ENCODE data around the gene TNFRSF8. TPM values are rescaled to one million over a fixed set of nuclear protein-coding genes. Genes with fewer than 3 reads are reported as not detected.
A peak's percentile ranks its signal among the peaks of the same experiment; 100 is the strongest.
"Not testable (repeated sequence)": the region's sequence is repeated elsewhere in the genome, so short reads cannot be mapped to it uniquely, and the experiment has no call there.

Gene TNFRSF8
- total RNA-seq, 1 donor from 2014 or later: 0.52 TPM

DNA sequence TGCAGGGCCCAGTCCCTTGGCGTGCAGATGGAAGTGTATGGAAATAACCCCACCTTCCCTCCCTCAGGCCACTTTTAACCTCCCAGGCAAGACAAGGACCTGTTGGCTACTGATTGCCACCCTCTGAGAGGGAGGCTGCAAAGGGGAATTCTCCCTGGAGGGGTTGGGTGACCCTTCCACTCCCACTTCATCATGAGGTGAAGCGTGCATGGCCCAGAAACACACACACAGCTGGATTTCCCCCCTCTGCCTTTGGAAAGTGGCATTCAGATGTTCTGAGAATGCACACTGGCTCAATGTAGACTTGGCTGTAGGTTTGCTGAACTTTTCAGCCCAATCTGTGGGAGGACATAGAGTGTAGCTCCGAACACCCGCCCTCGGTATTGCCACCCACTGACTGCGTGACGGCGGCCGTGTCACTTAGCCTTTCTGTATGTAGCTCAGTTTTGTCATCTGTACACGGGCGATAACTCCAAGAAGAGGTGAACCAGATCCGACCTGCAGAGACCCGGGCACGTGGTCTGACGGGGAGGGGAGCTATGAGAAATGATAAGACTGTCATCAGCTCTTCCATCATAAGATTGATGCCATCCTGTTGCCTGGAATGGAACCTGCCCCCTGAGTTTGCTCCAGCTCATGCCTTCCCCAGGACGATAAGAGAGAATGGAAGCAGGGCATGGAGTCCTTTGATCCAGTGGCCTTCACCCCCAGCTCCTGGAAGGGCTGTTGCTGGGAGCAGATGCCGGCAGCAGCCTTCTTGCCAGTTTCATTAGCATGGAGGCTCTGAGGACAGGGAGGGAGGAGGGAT, 24.5 kb upstream of the TNFRSF8 start:
- H3K36me3 ChIP-seq (ENCODE audit: control insufficient read depth in 3 of 3, insufficient read depth in 3 of 3, low read length in 3 of 3): no peaks in the 10 kb centered on the region
- H3K9ac ChIP-seq (ENCODE audit: low read depth in 1 of 3, low read length in 3 of 3): no peak overlapping the region
- H3K9me3 ChIP-seq (ENCODE audit: control insufficient read depth in 3 of 3, low read length in 3 of 3): no peaks in the 10 kb centered on the region
- no peak overlapping the region for H3K4me3 ChIP-seq (ENCODE audit: low read length in 3 of 3)
- no peaks in the 10 kb centered on the region for H3K27me3 ChIP-seq (ENCODE audit: control insufficient read depth in 3 of 3, insufficient read depth in 3 of 3, low read length in 3 of 3)
- H3K27ac ChIP-seq (ENCODE audit: low read depth, low read length): no peak overlapping the region
- no peaks in the 10 kb centered on the region for H3K4me1 ChIP-seq (ENCODE audit: control insufficient read depth in 3 of 3, insufficient read depth in 3 of 3, low read length in 3 of 3)

GRCh38 chr1:12039164-12039525, 24.0 kb upstream of the TNFRSF8 start:
- Histone ChIP-seq H3K36me3 (ENCODE audit: control insufficient read depth in 3 of 3, insufficient read depth in 3 of 3, low read length in 3 of 3) (no peaks in the 10 kb centered on the region), H3K4me3 (ENCODE audit: low read length in 3 of 3) (no peak overlapping the region), H3K27me3 (ENCODE audit: control insufficient read depth in 3 of 3, insufficient read depth in 3 of 3, low read length in 3 of 3) (no peaks in the 10 kb centered on the region), H3K4me1 (ENCODE audit: control insufficient read depth in 3 of 3, insufficient read depth in 3 of 3, low read length in 3 of 3) (no peaks in the 10 kb centered on the region), H3K9me3 (ENCODE audit: control insufficient read depth in 3 of 3, low read length in 3 of 3) (no peaks in the 10 kb centered on the region), H3K27ac (ENCODE audit: low read depth, low read length) (no peak overlapping the region), H3K9ac (ENCODE audit: low read depth in 1 of 3, low read length in 3 of 3) (no peak overlapping the region)

GRCh38 chr1:12039824-12040456, 23.2 kb upstream of the TNFRSF8 start:
- H3K27ac ChIP-seq (ENCODE audit: low read depth, low read length); H3K27me3 ChIP-seq (ENCODE audit: control insufficient read depth in 3 of 3, insufficient read depth in 3 of 3, low read length in 3 of 3); H3K4me3 ChIP-seq (ENCODE audit: low read length in 3 of 3); H3K9ac ChIP-seq (ENCODE audit: low read depth in 1 of 3, low read length in 3 of 3); H3K36me3 ChIP-seq (ENCODE audit: control insufficient read depth in 3 of 3, insufficient read depth in 3 of 3, low read length in 3 of 3); H3K9me3 ChIP-seq (ENCODE audit: control insufficient read depth in 3 of 3, low read length in 3 of 3); H3K4me1 ChIP-seq (ENCODE audit: control insufficient read depth in 3 of 3, insufficient read depth in 3 of 3, low read length in 3 of 3): not testable (repeated sequence)

- no peaks in the 10 kb centered on the region for H3K27me3 ChIP-seq (ENCODE audit: control insufficient read depth in 3 of 3, insufficient read depth in 3 of 3, low read length in 3 of 3)
- no peak overlapping the region for H3K27ac ChIP-seq (ENCODE audit: low read depth, low read length)
- H3K9me3 ChIP-seq (ENCODE audit: control insufficient read depth in 3 of 3, low read length in 3 of 3): no peaks in the 10 kb centered on the region
- no peak overlapping the region for H3K9ac ChIP-seq (ENCODE audit: low read depth in 1 of 3, low read length in 3 of 3)
- H3K4me3 ChIP-seq (ENCODE audit: low read length in 3 of 3): no peak overlapping the region
- no peaks in the 10 kb centered on the region for H3K36me3 ChIP-seq (ENCODE audit: control insufficient read depth in 3 of 3, insufficient read depth in 3 of 3, low read length in 3 of 3)
- no peaks in the 10 kb centered on the region for H3K4me1 ChIP-seq (ENCODE audit: control insufficient read depth in 3 of 3, insufficient read depth in 3 of 3, low read length in 3 of 3)
Observed at GRCh38 chr1:12040457-12041051, 22.5 kb upstream of the TNFRSF8 start.

DNA sequence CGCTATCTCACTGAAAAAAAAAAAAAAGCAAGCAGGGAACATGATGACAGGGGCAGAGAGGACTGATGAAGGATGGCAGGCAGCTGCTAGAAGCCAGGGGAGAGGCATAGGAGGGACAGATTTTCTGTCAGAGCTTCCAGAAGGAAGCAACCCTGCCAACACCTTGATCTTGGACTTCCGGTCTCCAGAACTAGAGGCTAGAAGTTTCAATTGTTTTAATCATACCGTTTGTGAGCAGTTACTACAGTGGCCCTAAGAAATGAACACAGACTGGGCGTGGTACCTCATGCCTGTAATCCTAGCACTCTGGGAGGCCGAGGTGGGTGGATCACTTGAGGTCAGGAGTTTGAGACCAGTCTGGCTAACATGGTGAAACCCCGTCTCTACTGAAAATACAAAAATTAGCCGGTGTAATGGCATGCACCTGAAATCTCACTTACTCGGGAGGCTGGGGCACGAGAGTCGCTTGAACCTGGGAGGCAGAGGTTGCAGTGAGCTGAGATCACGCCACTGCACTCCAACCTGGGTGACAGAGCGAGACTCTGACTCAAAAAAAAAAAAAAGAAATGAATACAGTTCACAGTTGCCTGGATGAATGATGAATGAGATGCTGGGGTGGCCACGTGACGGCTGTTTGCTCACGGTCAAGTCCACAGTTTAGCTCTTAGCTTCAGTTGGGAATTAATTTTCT, 18.8 kb upstream of the TNFRSF8 start:
- H3K36me3 ChIP-seq (ENCODE audit: control insufficient read depth in 3 of 3, insufficient read depth in 3 of 3, low read length in 3 of 3); H3K27ac ChIP-seq (ENCODE audit: low read depth, low read length); H3K4me1 ChIP-seq (ENCODE audit: control insufficient read depth in 3 of 3, insufficient read depth in 3 of 3, low read length in 3 of 3); H3K9me3 ChIP-seq (ENCODE audit: control insufficient read depth in 3 of 3, low read length in 3 of 3); H3K27me3 ChIP-seq (ENCODE audit: control insufficient read depth in 3 of 3, insufficient read depth in 3 of 3, low read length in 3 of 3); H3K9ac ChIP-seq (ENCODE audit: low read depth in 1 of 3, low read length in 3 of 3): not testable (repeated sequence)
- H3K4me3 ChIP-seq (ENCODE audit: low read length in 3 of 3): peak overlapping the region in 1 of 3 donors; percentile 14

DNA sequence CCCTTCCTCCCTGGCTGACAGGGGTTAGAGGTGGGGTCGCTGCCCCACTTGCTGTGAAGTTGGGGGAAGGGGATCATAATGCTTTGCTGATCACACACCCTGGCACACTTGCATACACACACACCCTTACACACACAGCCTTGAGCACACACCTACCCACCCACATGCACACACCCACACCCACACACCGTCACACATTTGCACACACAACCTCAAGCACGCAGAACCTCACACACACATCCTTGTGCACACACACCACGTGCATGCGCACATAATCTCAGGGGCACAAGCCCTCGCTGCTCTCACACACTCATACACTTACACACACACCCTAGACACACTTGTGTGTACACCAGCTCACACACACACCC, 16.4 kb upstream of the TNFRSF8 start:
- Histone ChIP-seq H3K4me1 (ENCODE audit: control insufficient read depth in 3 of 3, insufficient read depth in 3 of 3, low read length in 3 of 3) (peaks cover 4 to 5% (median 4%) of the 10 kb centered on the region in 3 donors), H3K27me3 (ENCODE audit: control insufficient read depth in 3 of 3, insufficient read depth in 3 of 3, low read length in 3 of 3) (peaks cover 0 to 5% (median 0%) of the 10 kb centered on the region in 3 donors), H3K4me3 (ENCODE audit: low read length in 3 of 3) (no peak overlapping the region), H3K27ac (ENCODE audit: low read depth, low read length) (no peak overlapping the region), H3K9ac (ENCODE audit: low read depth in 1 of 3, low read length in 3 of 3) (no peak overlapping the region), H3K36me3 (ENCODE audit: control insufficient read depth in 3 of 3, insufficient read depth in 3 of 3, low read length in 3 of 3) (no peaks in the 10 kb centered on the region), H3K9me3 (ENCODE audit: control insufficient read depth in 3 of 3, low read length in 3 of 3) (no peaks in the 10 kb centered on the region)

GRCh38 chr1:12047120-12047876, 15.8 kb upstream of the TNFRSF8 start:
- Histone ChIP-seq H3K4me1 (ENCODE audit: control insufficient read depth in 3 of 3, insufficient read depth in 3 of 3, low read length in 3 of 3) (peaks cover 9 to 10% (median 9%) of the 10 kb centered on the region in 3 donors), H3K4me3 (ENCODE audit: low read length in 3 of 3) (no peak overlapping the region), H3K27me3 (ENCODE audit: control insufficient read depth in 3 of 3, insufficient read depth in 3 of 3, low read length in 3 of 3) (peaks cover 0 to 5% (median 0%) of the 10 kb centered on the region in 3 donors), H3K27ac (ENCODE audit: low read depth, low read length) (no peak overlapping the region), H3K36me3 (ENCODE audit: control insufficient read depth in 3 of 3, insufficient read depth in 3 of 3, low read length in 3 of 3) (no peaks in the 10 kb centered on the region), H3K9me3 (ENCODE audit: control insufficient read depth in 3 of 3, low read length in 3 of 3) (no peaks in the 10 kb centered on the region), H3K9ac (ENCODE audit: low read depth in 1 of 3, low read length in 3 of 3) (no peak overlapping the region)

- Histone ChIP-seq H3K9me3 (ENCODE audit: control insufficient read depth in 3 of 3, low read length in 3 of 3) (no peaks in the 10 kb centered on the region), H3K27me3 (ENCODE audit: control insufficient read depth in 3 of 3, insufficient read depth in 3 of 3, low read length in 3 of 3) (peaks cover 0 to 5% (median 0%) of the 10 kb centered on the region in 3 donors), H3K9ac (ENCODE audit: low read depth in 1 of 3, low read length in 3 of 3) (no peak overlapping the region), H3K4me3 (ENCODE audit: low read length in 3 of 3) (no peak overlapping the region), H3K36me3 (ENCODE audit: control insufficient read depth in 3 of 3, insufficient read depth in 3 of 3, low read length in 3 of 3) (no peaks in the 10 kb centered on the region), H3K4me1 (ENCODE audit: control insufficient read depth in 3 of 3, insufficient read depth in 3 of 3, low read length in 3 of 3) (peaks cover 18 to 21% (median 19%) of the 10 kb centered on the region in 3 donors), H3K27ac (ENCODE audit: low read depth, low read length) (no peak overlapping the region)
Observed at GRCh38 chr1:12048372-12048771, 14.7 kb upstream of the TNFRSF8 start.

GRCh38 chr1:12049616-12050015, 13.5 kb upstream of the TNFRSF8 start:
- H3K9ac ChIP-seq (ENCODE audit: low read depth in 1 of 3, low read length in 3 of 3): no peak overlapping the region
- H3K27ac ChIP-seq (ENCODE audit: low read depth, low read length): no peak overlapping the region
- H3K4me1 ChIP-seq (ENCODE audit: control insufficient read depth in 3 of 3, insufficient read depth in 3 of 3, low read length in 3 of 3): peaks cover 22 to 26% (median 25%) of the 10 kb centered on the region in 3 donors
- H3K9me3 ChIP-seq (ENCODE audit: control insufficient read depth in 3 of 3, low read length in 3 of 3): no peaks in the 10 kb centered on the region
- no peaks in the 10 kb centered on the region for H3K36me3 ChIP-seq (ENCODE audit: control insufficient read depth in 3 of 3, insufficient read depth in 3 of 3, low read length in 3 of 3)
- H3K4me3 ChIP-seq (ENCODE audit: low read length in 3 of 3): no peak overlapping the region
- peaks cover 0 to 5% (median 0%) of the 10 kb centered on the region in 3 donors for H3K27me3 ChIP-seq (ENCODE audit: control insufficient read depth in 3 of 3, insufficient read depth in 3 of 3, low read length in 3 of 3)
